H54 (cell line): ENCODE data around the gene MASP1.
"Not testable (repeated sequence)": the region's sequence is repeated elsewhere in the genome, so short reads cannot be mapped to it uniquely, and the experiment has no call there.

Source experiments
- DNase-seq: peaks from one replicate; pipeline ENCODE4 v3.0.0; 2011; ENCODE audit warnings: low spot score, mixed read lengths; ENCODE audit not compliant: insufficient read length
- FAIRE-seq: peaks from 3 replicates; lab custom pipeline; 2011; peaks lifted over from hg19 to GRCh38; lab: Jason Lieb, UNC
- POLR2A ChIP-seq: IDR thresholded peaks from 2 replicates; pipeline ENCODE4 v1.6.1; 2011; ENCODE audit warnings: low read depth, mild to moderate bottlenecking, low read length

The MASP1 gene

DNA sequence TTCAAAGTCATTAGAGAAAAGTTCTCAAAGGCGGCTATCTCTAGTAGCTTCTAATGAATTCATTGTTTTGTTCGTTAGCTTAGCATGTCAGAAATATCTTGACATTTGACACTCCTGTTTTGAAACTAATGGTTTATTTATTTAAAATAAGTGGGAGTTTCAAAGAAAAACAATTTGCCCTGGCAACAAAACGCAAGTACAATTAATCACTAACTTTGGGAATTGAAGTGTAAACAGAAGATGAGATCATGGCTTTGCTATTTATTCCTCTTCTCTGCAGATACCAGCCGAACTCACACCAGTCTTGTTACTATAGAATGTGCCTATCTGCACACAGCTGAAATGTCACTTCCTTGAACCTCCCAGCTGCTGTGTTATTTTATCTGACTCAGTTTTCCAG, 27.5 kb downstream of the MASP1 start:
- DNase-seq (no peak), FAIRE-seq (no peak)
- TF ChIP-seq POLR2A = no peak

DNA sequence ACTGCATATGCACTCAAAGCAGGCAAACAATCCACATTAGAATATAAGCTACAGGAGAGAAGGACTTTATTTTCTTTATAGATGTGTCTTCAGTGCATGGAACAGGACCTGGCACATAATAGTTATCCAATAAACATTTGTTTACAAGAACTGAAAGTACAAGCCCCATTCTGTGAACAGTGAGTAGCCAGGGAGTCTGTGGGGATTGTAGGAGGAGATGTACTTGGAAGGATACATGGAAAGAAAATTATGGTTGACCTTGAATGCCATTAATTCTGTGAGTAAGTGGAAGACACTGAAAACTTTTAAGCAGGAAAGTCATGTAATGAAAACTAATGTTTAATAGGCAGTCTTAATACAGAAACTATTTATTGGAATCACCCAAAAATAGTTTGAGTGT, 28.3 kb downstream of the MASP1 start:
- no peak for TF ChIP-seq POLR2A
- FAIRE-seq (no peak), DNase-seq (no peak)

DNA sequence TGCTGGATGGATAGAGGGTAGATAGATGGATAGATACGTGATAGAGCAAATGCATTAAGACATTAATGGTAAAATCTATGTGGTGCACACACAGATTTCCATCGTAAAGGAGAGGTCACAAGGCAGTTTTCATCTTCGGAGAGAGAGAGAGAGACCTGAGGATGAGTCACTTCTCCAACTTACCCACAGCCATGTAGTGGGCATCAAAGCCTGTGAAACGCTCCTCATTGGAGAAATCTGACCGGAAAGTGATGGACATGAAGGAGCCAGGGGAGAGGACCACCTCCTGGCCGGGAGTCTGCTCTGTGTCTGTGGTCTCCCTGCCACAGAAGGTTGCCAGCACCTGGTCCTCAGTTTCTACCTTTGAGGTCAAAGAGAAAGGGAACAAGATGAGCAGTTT, 29.2 kb downstream of the MASP1 start:
- FAIRE-seq (no peak), DNase-seq (no peak)
- no peak for TF ChIP-seq POLR2A

DNA sequence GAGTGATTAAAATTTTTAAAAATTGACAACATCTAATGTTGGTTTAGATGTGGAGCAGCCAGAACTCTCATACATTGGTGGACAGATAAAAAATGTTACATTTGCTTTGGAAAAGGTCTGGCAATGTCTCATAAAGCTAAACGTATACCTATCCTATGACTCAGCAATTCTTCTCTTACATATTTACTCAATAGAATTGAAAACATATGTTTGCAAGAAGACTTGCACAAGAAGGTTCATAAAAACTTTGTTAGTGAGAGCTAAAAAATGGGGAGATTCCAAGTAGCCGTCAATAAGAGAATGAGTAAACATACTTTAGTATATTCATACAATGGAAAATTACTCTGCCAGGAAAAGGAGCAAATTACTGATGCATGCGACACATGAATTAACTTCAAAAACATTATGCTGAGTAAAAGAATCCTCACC, 30.0 kb downstream of the MASP1 start:
- no peak for FAIRE-seq
- DNase-seq = no peak
- TF ChIP-seq POLR2A = no peak

DNA sequence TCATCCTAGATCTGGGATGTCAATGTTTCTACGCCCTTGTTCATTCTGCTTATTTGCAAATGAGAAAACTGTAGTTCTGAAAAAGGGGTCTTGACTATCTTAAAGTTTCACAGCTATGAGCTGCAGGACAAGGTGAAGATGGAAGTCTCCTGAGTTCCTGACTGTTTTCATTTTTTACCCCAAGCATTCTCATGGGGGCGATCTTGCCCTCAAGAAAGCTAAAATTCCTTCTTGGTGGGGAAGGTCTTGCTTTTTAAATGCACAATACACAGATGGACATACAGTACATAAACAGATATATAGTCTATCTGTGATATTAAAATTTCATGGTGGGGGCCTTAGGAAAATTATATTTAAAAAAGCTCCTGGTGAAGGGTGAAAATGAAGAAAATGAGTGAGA, 32.4 kb downstream of the MASP1 start:
- TF ChIP-seq POLR2A = no peak
- DNase-seq (no peak), FAIRE-seq (no peak)

DNA sequence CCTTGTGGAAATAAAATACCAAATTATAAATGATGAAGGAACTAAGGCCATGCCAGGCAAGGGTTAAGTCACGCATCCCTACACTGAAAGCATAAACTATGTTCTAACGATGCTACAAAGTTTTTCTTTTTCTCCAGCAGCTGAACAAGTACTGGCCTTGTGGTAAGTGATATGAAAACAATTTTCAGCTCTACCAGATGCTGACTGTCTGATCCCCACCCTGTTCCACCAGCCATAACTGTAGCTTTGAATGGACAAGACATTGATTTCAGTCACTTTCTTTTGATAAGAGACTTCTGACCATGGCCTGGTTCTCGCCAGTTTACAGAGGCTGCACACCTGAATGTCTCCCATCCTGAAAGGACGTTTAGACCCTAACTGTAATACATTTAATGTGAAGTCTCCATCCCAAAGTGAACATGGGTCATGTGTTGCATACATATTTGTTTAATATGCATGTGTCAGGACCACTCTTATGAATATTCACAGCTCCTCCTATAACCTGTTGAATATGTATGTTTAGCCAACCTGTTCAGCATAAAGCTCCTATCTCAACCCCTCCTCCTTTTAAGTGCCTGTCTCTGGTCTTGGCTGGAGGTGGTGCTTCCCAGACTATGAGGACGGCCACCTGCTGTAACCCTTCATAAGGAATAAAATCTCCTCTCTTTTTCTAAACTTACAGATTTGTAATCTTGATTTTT, 33.4 kb downstream of the MASP1 start:
- no peak for TF ChIP-seq POLR2A
- no peak for DNase-seq
- FAIRE-seq = no peak

DNA sequence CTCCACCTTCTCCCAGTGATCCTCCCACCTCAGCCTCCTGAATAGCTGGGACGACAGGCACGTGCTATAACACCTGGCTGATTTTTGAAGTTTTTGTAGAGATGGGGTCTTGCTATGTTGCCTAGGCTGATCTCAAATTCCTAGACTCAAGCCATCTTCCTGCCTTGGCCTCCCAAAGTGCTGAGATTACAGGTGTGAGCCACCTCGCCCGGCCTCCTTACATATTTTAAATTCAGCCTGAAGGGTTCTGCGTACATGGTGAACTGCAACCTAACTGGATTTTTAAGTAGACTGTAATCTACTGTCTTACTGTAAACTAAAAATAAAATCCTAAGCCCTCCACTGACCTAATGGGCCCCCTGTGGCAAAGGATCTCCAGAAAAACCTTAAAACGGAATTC, 34.1 kb downstream of the MASP1 start:
- no peak for FAIRE-seq
- TF ChIP-seq POLR2A = no peak
- no peak for DNase-seq

DNA sequence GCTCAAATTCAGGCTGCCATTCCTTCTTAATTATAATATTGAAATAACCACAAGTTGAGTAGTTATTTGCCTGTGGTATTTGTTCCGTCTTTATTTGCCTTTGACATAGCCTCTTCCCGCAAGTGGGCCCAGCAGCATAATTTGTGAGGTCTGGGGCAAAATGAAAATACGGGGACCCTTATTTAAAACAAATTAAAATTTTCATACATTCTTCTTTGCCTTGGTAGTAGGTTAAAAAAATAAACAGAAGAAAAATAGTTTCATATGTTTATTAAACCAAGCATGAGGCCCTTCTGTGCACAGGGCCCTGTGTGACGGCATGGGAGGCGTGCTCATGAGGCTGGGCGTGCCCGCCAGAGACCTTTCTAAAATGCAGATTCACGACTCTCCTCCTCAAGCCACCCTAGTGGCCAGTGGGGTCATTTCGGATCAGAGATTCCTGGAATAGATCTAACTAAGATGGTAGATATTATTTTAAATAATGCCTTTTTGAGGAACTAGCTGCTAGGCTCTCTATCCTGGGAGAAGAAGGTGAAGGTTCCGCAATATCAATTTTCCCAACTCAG, 35.4 kb downstream of the MASP1 start:
- TF ChIP-seq POLR2A = no peak
- FAIRE-seq (no peak), DNase-seq (no peak)

DNA sequence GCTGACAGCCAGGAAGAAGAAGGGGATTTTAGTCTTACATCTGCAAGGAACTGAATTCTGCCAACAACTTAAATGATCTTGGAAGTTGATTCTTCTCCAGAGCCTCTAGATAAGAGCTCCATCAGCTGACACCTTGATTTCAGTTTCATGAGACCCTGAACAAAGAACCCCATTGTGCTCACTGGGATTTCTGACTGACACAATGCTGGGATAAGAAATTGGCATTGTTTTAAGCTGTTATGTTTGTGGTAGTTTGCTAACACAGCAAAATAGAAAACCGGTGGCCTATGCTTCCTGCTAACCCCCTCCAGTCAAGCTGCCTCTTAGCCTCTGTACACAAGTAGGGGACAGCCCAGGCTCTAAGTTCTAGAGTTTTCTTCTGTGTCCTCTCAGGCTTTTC, 36.2 kb downstream of the MASP1 start:
- no peak for DNase-seq
- TF ChIP-seq POLR2A = no peak
- no peak for FAIRE-seq

DNA sequence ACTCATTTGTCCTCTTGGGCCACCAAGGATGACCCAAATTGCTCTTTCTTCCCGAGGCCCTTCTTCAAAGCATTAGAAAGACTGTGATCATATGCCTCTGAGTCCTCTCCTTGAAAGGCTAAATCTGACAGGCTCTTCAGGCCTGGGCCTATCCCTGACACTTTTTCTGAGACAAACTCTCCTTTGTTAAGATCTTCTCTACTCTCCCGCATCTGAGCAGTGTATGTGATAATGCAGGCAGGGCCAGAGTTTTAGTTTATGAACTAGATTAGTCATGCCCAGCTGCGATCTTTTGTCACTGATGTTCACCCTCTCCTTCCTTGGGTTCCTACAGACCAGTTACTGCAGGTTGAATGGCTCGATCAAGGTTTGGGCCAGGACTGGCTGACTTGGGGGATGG, 39.2 kb downstream of the MASP1 start:
- TF ChIP-seq POLR2A = no peak
- DNase-seq (no peak), FAIRE-seq (no peak)

DNA sequence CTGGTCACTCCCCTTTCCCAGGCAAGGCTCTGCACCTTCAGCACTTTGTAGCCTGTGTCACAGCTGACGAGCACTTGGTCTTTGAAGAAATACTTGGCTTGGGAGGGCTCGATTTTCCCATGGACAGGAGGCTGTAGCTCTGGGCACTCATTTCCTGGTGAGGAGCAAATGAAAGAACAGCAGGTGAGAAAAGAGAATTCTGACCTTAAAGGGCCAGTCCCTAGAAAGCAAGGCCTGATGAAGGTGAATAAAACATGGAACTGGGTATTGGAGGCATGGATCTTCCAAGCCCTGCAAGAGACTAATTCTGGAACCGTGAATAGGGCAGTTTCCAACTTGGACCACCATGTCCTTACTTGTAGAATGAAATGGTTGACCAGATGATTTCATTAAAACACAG, 39.9 kb downstream of the MASP1 start:
- no peak for TF ChIP-seq POLR2A
- DNase-seq (no peak), FAIRE-seq (no peak)

DNA sequence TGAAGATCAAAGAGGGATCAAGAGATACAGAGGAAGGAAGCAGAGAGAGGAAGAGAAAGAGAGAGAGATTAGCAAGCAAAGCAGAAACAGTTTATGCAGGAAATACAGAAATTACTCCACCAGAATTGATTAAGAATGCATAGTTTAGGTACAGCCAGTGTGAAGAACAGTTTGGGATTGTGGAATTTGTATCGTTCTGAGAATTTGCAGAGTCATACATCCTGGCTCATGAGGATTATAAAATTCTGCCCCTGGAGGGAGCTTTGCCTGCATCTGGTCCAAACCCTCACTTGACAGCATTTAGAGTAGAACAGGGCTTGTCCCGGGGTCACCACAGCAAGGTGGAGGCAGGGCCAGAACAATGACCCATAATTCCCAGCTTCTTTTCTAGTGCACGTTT, 44.1 kb downstream of the MASP1 start:
- FAIRE-seq = no peak
- no peak for DNase-seq
- TF ChIP-seq POLR2A = no peak

DNA sequence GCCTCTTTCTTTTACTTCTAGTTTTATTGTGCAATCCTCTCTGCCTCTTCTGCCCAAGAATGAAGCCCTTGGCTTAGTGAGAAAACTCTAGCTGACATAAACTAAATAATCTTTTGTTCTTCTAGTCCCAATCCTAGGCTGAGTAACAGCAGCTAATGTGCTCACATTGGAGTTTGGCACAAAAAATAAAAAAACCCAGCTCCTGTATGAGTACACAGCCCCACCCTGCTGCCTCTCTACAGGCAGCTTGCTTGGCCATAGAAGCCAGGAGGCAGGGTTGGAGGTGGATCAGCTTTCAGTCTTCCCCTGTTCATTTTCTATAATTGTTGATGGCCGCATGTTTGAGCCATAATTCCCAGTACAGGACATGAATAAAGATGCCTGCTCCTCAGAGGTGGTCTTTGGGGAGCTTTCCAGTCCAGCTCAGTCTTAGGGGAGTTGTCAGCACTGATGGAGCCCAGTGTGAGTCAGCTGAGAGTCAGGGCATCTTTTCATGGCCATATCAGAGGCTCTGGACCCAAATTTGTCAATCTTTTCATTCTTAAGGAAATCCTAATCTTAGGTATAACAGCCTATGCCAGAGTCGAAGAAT, 47.5 kb downstream of the MASP1 start:
- FAIRE-seq = no peak
- TF ChIP-seq POLR2A = no peak
- no peak for DNase-seq

DNA sequence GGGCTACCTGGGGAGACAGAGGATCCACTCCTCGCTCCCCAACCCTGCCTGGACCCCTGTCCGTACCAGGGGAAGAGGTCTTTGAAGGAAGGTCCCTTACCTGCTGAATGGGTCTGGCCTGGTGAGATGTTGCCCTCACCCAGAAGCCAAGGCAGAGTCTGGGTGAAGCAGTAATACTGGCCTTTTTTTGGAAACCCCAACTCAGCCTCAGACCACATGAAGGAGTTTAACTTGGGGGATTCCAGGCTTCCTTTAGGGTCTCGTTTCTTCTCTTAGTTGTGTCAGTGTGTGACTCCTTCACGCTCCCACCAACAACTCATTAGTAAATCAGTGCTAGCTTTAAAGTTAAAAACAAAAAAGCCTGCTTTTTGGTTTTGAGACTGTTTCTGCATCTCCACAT, 48.6 kb downstream of the MASP1 start:
- TF ChIP-seq POLR2A = no peak
- DNase-seq = no peak
- FAIRE-seq = no peak

DNA sequence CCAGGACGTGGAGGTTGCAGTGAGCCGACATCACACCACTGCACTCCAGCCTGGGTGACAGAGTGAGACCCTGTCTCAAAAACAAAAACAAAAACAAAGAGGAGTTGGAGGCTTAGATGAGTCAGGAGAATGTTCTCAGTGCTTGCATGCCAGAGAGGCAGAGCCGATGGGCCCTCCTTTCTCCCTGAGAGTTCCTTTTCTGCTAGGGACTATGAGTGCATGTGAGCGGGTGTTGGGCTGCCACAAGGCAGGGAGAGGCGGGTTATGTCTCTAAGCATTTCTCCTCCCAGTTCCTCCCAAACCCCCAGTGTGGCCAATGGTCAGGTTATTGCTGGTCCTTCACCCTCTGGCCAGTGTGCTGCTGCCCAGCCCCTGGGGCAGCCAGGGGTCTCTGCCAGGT, 49.1 kb downstream of the MASP1 start:
- FAIRE-seq = no peak
- no peak for DNase-seq
- no peak for TF ChIP-seq POLR2A

DNA sequence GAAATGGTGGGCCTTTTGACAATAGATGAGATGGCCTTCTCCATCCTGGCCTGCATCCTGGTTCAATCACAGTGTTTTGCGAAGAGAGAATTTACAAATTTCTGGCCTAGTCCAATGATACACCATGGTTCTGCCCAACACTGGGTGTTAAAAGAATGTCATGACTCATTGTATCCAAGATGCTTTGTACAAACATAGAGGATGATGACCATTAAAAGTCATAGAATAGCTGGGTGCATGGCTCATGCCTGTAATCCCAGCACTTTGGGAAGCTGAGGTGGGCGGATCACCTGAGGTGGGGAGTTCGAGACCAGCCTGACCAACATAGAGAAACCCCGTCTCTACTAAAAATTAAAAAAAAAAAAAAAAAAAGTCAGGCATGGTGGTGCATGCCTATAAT, 52.7 kb downstream of the MASP1 start:
- FAIRE-seq, DNase-seq: not testable (repeated sequence)
